HG03460 (cell line): ENCODE data around the gene NTMT1.

Experiments used
- ATAC-seq: cut with Tn5 transposase; IDR thresholded peaks from one replicate; pipeline ENCODE4 v1.9.1; 2021; ENCODE audit not compliant: unreplicated experiment

NTMT1 gene

DNA sequence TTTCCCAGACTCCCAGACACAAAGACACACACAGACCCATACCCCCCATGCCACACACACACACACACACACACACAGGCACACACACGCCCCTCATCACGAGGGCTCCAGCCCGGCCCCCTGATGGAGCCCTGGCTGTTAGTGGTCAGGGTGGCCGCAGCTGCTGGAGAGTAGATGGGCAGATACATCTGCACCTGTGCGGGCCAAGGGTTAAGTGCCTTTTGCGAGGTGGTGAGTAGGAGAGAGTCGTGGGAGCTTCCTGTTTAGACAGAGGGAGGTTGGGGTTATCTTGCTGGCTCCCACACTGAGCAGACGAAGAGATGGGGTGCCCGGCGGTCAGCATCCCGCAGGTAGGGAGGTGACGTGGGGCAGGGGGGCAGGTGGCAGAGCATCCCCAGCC is 47.6 kb downstream of the NTMT1 start:
- ATAC-seq: no peak

DNA sequence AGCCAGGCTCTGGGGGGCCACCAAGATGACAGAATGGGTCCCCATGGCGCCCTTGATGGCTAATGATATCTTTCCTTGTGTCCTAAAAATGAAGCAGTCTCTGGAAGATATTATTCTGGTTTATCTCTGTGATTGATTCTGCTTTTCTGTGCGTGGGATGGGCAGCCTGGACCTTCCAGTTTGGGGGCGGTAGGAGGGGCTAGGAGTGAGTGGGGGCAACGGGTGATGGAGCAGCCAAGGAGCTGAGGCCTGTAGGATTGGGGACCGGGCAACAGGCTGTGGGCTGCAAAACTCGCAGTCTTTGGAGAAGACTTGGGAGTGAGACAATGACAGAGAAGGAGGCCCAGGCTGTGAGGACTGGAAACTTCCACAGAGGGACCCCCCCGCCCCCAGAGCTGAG is 48.3 kb downstream of the NTMT1 start:
- no peak for ATAC-seq

DNA sequence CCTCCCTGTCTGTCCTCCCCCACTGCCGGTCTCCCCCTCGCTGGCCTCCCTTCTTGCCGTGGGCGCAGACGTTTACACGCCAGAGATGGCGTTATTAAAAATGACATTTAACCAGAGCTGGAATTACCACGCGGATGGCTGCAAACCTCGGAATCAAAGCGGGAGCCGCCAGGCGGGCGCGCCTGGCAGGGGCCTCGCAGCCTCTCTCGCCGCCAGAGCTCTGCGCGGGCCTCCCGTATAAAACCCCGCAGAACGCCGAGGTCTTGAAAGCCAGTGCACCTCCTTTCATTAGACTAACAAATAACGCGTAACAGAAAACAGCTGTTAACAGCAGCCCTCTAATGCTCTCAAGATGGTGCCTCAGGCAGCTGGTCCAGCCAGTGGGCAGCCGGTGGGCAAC is 49.7 kb downstream of the NTMT1 start:
- ATAC-seq: no peak

DNA sequence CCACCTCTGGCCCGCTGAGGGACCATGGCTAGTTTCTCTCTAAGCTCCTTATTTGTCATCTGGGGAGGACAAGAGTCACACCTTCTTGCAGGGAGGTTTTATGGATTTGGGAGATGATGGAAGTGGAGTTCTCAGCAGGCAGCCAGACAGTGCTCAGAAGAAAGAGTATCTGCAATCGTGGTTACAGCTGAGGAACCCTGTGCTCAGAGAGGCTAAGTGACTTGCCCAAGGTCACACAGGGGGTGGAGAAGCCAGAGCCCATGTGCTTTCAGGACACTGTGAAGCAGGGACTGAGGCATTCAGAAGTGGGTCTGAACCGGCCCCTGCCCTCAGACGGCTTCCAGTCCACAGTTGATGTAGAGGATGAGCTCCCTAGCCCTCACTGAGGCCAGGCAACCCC is 50.3 kb downstream of the NTMT1 start:
- no peak for ATAC-seq

DNA sequence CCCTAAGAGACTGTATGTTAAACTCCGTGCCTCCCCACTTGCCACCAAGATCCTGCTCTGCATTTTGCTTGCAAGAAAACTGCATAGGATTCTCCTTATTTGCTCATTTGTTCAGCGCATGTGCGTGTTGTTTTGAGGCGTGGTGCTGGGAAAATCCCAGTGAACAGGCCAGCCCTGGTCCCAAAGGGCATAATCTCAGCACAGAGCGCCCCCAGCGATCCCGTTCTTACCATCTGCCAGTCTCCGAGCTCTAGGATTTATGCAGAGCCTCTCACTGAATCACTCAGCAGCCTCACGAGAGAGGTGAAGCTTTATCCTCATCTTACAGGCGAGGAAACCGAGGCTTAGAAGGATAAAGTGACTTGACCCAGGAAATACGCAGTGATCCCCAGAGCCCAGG is 51.0 kb downstream of the NTMT1 start:
- ATAC-seq: no peak

DNA sequence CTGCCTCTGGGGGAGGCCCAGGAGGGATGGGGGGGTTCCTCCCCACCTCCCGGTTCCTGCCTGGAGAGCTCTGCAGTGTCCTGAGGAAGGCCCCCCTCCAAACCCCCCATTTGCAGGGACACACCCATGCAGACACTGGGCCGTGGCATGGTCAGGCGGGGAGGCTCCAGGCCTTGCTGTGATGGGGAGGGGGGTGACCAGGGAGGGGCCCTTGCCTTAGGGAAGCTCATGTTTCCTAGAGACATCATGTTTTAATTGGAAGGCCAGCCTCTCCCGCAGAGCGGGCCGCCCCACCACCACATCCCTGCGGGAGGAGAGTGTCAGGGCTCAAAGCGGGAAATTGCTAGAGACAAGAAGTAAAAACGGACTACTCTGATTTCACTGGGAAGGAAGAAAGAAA is 51.5 kb downstream of the NTMT1 start:
- no peak for ATAC-seq

DNA sequence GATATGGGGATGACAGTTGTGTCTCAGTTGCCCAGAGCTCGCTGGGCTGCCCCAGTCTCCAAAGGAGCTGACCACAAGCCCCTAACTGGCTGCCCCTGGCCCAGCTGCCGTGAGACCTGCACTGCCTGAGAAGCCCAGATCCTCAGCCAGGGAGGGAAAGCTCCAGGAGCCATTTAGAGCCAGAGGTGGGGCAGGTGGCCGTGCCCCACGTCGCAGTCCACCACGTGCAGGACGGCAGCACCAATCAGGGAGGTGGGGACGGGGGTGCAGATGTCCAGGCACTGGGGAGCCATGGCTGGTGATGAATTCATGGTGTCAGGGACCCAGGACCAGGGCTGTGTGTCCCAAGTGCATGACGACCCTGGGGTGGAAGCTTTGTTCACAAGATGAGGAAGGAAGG is 52.9 kb downstream of the NTMT1 start:
- no peak for ATAC-seq

DNA sequence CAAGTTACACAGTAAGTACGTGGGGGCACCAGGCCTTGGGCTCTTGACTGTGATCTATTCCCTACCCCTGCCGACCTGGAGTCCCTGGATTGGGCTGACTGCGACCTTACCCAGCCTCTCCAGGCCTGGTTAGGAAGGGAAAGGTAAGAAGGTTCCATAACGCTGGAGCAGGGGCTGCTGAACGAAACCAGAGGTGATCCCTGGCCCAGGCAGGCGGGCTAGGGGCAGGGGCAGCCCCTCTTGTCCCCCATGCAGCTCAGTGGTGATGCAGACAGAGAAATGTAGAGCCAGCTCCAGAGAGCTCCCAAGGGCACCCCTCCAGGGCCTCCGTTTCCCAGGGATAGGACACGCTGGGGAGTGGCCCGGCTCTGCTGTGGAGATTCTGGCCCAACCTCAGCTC is 53.6 kb downstream of the NTMT1 start:
- no peak for ATAC-seq

DNA sequence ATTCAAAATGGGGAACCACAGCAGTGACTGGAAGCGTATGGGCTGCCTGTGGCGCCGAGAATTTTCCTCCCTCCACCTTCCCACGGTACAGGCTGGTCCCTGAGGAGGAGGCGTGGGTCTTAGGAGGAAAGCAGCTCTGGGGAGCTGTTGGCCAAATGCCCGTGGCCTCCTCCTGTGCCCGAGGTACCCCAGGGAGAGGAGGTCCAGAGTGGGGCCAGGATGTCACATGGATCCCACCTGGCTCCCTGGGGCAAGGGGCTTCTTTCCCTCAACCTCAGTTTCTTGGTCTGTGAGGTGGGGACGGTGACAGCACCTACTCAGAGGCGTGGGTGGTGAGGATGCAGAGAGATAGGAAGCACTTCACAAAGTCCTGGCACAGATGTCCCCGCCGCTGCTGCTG is 56.0 kb downstream of the NTMT1 start:
- no peak for ATAC-seq

DNA sequence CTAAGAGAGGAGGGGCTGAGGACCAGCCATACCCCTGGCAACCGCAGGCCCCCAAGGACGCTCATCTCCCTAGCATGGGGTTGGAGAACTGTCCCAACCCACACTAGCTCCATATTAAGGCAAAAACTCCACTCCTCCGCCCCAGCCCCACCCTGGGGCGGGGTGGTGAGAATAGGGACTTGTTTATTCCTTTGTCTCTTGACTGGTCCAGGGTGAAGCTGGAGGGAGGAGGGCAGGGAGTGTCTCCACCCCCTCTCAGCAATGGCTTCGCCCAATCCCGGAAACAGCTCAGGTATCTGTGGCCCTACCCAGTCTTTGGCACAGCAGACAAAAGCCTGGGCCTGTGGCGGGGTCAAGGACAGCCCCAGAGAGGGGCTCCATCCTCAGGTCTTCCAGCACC is 56.4 kb downstream of the NTMT1 start:
- no peak for ATAC-seq

DNA sequence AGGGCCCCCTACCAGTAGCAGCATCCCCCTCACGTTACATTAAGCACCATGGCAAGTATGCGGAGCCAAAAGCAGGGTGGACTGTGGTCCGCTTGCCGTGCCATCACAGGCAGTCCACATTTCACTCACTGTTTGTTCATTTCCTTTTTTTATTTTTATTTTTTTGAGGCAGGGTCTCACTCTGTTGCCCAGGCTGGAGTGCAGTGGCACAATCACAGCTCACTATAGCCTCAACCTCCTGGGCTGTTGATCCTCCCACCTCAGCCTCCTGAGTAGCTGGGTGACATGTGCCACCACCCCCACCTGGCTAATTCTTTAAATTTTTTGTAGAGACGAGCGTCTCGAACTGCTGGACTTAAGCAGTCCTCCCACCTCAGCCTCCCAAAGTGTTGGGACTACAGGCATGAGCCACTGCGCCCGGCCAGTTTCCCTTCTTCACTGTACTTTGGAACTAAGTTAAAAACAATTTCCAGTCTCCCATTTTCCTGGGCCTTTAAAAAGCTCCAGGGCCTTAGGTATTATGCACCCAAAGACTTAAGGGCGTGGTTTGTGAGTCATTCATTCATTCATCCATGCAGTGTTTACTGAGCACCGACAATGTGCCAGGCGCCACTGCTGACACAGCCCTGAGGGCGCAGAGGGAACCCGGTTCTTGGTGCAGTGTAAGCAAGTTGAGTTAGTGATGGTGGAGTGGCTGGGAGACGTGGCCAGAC is 59.4 kb downstream of the NTMT1 start:
- no peak for ATAC-seq
